HepG2 (cell line): Measurements from ENCODE around the gene GEMIN2. TPM values are rescaled to one million over a fixed set of nuclear protein-coding genes. Genes with fewer than 3 reads are reported as not detected.
A peak's percentile ranks its signal among the peaks of the same experiment; 100 is the strongest.

Experiments
- DNMT3B ChIP-seq: conservative IDR thresholded peaks from 2 replicates; pipeline ENCODE4 v1.6.1; 2016; ENCODE audit warnings: missing biosample characterization, control low read depth
- EHMT2 ChIP-seq: fragments of 200-600 bp; sonication (generic); IDR thresholded peaks from 2 replicates; pipeline ENCODE4 v1.7.0; 2017; ENCODE audit warnings: antibody characterized with exemption, low read depth, low read length, borderline replicate concordance
- FOSL2 ChIP-seq: sonication (generic); formaldehyde crosslinking; IDR thresholded peaks from 2 replicates; pipeline ENCODE4 v1.4.0; 2020; ENCODE audit warnings: missing genetic modification reagents
- GFI1 ChIP-seq: sonication (generic); formaldehyde crosslinking; IDR thresholded peaks from 2 replicates; pipeline ENCODE4 v1.5.0; 2020; ENCODE audit warnings: missing genetic modification reagents, mild to moderate bottlenecking, borderline replicate concordance
- JDP2 ChIP-seq: sonication (generic); formaldehyde crosslinking; IDR thresholded peaks from 2 replicates; pipeline ENCODE4 v1.8.1; 2022; ENCODE audit warnings: missing genetic modification reagents, borderline replicate concordance
- KLF9 ChIP-seq: IDR thresholded peaks from 2 replicates; pipeline ENCODE4 v1.6.1; 2016; ENCODE audit warnings: low read depth
- MEIS2 ChIP-seq: sonication (generic); formaldehyde crosslinking; IDR thresholded peaks from 2 replicates; pipeline ENCODE4 v1.9.0; 2021; ENCODE audit warnings: mild to moderate bottlenecking, missing genetic modification reagents
- MTA3 ChIP-seq: sonication (generic); formaldehyde crosslinking; IDR thresholded peaks from 2 replicates; pipeline ENCODE4 v1.4.0; 2020; ENCODE audit warnings: missing genetic modification reagents
- PCBP2 ChIP-seq: fragments of 200-400 bp; formaldehyde crosslinking; optimal IDR thresholded peaks from 2 replicates; pipeline ENCODE3; 2018; ENCODE audit warnings: low read length, low read depth; ENCODE audit not compliant: poor library complexity, severe bottlenecking
- PHF20 ChIP-seq: sonication (generic); formaldehyde crosslinking; IDR thresholded peaks from 2 replicates; pipeline ENCODE4 v1.5.0; 2020; ENCODE audit warnings: mild to moderate bottlenecking, missing genetic modification reagents
- POGZ ChIP-seq: sonication (generic); formaldehyde crosslinking; IDR thresholded peaks from 2 replicates; pipeline ENCODE4 v1.4.0; 2020; ENCODE audit warnings: mild to moderate bottlenecking, missing genetic modification reagents
- TAF1 ChIP-seq: sonication (generic); formaldehyde crosslinking; IDR thresholded peaks from 2 replicates; pipeline ENCODE4 v1.4.0; 2020; ENCODE audit warnings: missing genetic modification reagents
- TCF7 ChIP-seq: sonication (generic); IDR thresholded peaks from 2 replicates; pipeline ENCODE4 v1.6.1; 2016; ENCODE audit warnings: antibody characterized with exemption, low read depth
- ZFP90 ChIP-seq: sonication (generic); formaldehyde crosslinking; IDR thresholded peaks from 2 replicates; pipeline ENCODE4 v1.8.0; 2022; ENCODE audit warnings: missing genetic modification reagents, mild to moderate bottlenecking, inconsistent platforms, borderline replicate concordance
- ZNF510 ChIP-seq: sonication (generic); formaldehyde crosslinking; IDR thresholded peaks from 2 replicates; pipeline ENCODE4 v1.4.0; 2020; ENCODE audit warnings: low read depth, mild to moderate bottlenecking, missing genetic modification reagents
- ZNF569 ChIP-seq: sonication (generic); formaldehyde crosslinking; IDR thresholded peaks from 2 replicates; pipeline ENCODE4 v1.5.0; 2020; ENCODE audit warnings: mild to moderate bottlenecking, missing genetic modification reagents, moderate library complexity, borderline replicate concordance
- ZNF629 ChIP-seq: sonication (generic); formaldehyde crosslinking; conservative IDR thresholded peaks from 2 replicates; pipeline ENCODE4 v1.5.0; 2020; ENCODE audit warnings: missing genetic modification reagents
- ZNF678 ChIP-seq: sonication (generic); formaldehyde crosslinking; IDR thresholded peaks from 2 replicates; pipeline ENCODE4 v1.4.0; 2020; ENCODE audit warnings: mild to moderate bottlenecking, missing genetic modification reagents
- ZNF777 ChIP-seq: sonication (generic); formaldehyde crosslinking; IDR thresholded peaks from 2 replicates; pipeline ENCODE4 v1.4.0; 2020; ENCODE audit warnings: missing genetic modification reagents
- ZNF839 ChIP-seq: sonication (generic); formaldehyde crosslinking; IDR thresholded peaks from 2 replicates; pipeline ENCODE4 v1.4.0; 2020; ENCODE audit warnings: missing genetic modification reagents, mild to moderate bottlenecking, borderline replicate concordance
- polyA plus RNA-seq, 8 experiments: library from polyadenylated mRNA; depleted of rRNA in 3 of 8; stranded (reverse) in 7 of 8; unstranded in 1 of 8; fragments of >200 nt; fragmentation: Illumina TruSeq in 4 of 8; extraction: Trizol in 4 of 8; gene quantifications; 2 replicates each; pipeline versions ENCODE4 v1.2.1 to v1.2.3, GENCODE V29; 2011 to 2016; ENCODE audit warnings: low read depth in 4 of 8, missing spikeins in 1 of 8, mixed read lengths in 1 of 8; ENCODE audit not compliant: insufficient read depth in 1 of 8
- total RNA-seq, 5 experiments: library from RNA; depleted of rRNA; stranded (reverse); fragments of >200 nt; fragmentation: Illumina TruSeq; extraction: Trizol; gene quantifications; 2 replicates each; pipeline ENCODE4 v1.2.3, GENCODE V29; 2016; ENCODE audit warnings: low read depth in 1 of 5
- TF ChIP-seq, protein P1 (sequence below): IDR thresholded peaks from 2 replicates; pipeline ENCODE4 v1.6.1; 2016; ENCODE audit warnings: low read depth, borderline replicate concordance
- TF ChIP-seq, protein P2 (sequence below): sonication (generic); formaldehyde crosslinking; IDR thresholded peaks from 2 replicates; pipeline ENCODE4 v1.4.0; 2020; ENCODE audit warnings: missing genetic modification reagents
- TF ChIP-seq, protein P3 (sequence below), 2 experiments: IDR thresholded peaks; 2 replicates each; pipeline ENCODE4 v1.6.1; 2011 to 2012; ENCODE audit warnings: low read length in 2 of 2, borderline replicate concordance in 1 of 2, low read depth in 1 of 2, mild to moderate bottlenecking in 1 of 2, moderate library complexity in 1 of 2
- TF ChIP-seq, protein P4 (sequence below): sonication (generic); formaldehyde crosslinking; IDR thresholded peaks from 2 replicates; pipeline ENCODE4 v1.4.0; 2020; ENCODE audit warnings: missing genetic modification reagents

The GEMIN2 gene
- total and polyA plus RNA-seq, 2 of the 13 experiments (the other 11 are each of a cell fraction or from before 2014, with no cell fraction given): 54.8 to 110 TPM

DNA sequence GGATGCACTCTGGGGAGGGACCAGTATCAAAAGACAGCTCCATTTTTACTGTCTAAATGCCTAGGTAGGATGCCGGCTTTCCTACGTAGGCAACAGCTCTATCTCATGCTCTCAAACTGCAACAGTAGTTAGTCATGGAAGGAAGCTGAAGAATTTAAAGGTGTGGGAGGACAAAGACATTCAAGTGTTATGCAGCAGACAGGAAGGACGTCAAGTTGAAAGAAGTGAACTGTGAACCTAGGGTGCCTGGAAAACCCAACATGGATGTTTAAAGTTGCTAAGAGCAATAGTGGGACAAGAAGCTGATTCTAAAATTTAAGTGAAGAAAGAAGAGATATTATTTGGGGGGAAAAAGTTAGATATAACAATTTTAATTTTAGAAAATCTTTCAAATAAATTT, 17.0 kb upstream of the GEMIN2 start (continued):
- TF ChIP-seq, protein P1, sequence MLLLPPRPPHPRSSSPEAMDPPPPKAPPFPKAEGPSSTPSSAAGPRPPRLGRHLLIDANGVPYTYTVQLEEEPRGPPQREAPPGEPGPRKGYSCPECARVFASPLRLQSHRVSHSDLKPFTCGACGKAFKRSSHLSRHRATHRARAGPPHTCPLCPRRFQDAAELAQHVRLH (CRISPR knock-in tag): 0 out of 2 replicates have a peak, but pooled peaks have one; percentile 16
- TF ChIP-seq GFI1: no peak
- 0 out of 2 replicates have a peak, but pooled peaks have one; percentile 41 for TF ChIP-seq KLF9 (CRISPR knock-in tag)
- no peak for TF ChIP-seq ZNF629 (CRISPR knock-in tag)
- TF ChIP-seq TAF1: no peak
- TF ChIP-seq ZNF569 (CRISPR knock-in tag): no peak
- peak; percentile 49; the same call in 1 of the 2 replicates for TF ChIP-seq TCF7
- TF ChIP-seq, protein P2, sequence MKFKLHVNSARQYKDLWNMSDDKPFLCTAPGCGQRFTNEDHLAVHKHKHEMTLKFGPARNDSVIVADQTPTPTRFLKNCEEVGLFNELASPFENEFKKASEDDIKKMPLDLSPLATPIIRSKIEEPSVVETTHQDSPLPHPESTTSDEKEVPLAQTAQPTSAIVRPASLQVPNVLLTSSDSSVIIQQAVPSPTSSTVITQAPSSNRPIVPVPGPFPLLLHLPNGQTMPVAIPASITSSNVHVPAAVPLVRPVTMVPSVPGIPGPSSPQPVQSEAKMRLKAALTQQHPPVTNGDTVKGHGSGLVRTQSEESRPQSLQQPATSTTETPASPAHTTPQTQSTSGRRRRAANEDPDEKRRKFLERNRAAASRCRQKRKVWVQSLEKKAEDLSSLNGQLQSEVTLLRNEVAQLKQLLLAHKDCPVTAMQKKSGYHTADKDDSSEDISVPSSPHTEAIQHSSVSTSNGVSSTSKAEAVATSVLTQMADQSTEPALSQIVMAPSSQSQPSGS (CRISPR knock-in tag): 0 out of 2 replicates have a peak, but pooled peaks have one; percentile 26
- no peak for TF ChIP-seq ZFP90 (CRISPR knock-in tag)
- peak; percentile 38; the same call in 1 of the 2 replicates for TF ChIP-seq FOSL2
- TF ChIP-seq MTA3 (CRISPR knock-in tag): no peak
- no peak for TF ChIP-seq ZNF839 (CRISPR knock-in tag)
- TF ChIP-seq, protein P3, sequence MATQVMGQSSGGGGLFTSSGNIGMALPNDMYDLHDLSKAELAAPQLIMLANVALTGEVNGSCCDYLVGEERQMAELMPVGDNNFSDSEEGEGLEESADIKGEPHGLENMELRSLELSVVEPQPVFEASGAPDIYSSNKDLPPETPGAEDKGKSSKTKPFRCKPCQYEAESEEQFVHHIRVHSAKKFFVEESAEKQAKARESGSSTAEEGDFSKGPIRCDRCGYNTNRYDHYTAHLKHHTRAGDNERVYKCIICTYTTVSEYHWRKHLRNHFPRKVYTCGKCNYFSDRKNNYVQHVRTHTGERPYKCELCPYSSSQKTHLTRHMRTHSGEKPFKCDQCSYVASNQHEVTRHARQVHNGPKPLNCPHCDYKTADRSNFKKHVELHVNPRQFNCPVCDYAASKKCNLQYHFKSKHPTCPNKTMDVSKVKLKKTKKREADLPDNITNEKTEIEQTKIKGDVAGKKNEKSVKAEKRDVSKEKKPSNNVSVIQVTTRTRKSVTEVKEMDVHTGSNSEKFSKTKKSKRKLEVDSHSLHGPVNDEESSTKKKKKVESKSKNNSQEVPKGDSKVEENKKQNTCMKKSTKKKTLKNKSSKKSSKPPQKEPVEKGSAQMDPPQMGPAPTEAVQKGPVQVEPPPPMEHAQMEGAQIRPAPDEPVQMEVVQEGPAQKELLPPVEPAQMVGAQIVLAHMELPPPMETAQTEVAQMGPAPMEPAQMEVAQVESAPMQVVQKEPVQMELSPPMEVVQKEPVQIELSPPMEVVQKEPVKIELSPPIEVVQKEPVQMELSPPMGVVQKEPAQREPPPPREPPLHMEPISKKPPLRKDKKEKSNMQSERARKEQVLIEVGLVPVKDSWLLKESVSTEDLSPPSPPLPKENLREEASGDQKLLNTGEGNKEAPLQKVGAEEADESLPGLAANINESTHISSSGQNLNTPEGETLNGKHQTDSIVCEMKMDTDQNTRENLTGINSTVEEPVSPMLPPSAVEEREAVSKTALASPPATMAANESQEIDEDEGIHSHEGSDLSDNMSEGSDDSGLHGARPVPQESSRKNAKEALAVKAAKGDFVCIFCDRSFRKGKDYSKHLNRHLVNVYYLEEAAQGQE (IDR thresholded peaks at IDR 0.05; ENCODE audit: borderline replicate concordance in 1 of 2, low read depth in 1 of 2, low read length in 2 of 2): no peak
- TF ChIP-seq POGZ (CRISPR knock-in tag): peak; percentile 54
- no peak for TF ChIP-seq ZNF510 (CRISPR knock-in tag)
- TF ChIP-seq EHMT2: 0 out of 2 replicates have a peak, but pooled peaks have one; percentile 27
- no peak for TF ChIP-seq PCBP2
- TF ChIP-seq DNMT3B (CRISPR knock-in tag): 0 out of 2 replicates have a peak, but pooled peaks have one; percentile 32
- TF ChIP-seq, protein P4, sequence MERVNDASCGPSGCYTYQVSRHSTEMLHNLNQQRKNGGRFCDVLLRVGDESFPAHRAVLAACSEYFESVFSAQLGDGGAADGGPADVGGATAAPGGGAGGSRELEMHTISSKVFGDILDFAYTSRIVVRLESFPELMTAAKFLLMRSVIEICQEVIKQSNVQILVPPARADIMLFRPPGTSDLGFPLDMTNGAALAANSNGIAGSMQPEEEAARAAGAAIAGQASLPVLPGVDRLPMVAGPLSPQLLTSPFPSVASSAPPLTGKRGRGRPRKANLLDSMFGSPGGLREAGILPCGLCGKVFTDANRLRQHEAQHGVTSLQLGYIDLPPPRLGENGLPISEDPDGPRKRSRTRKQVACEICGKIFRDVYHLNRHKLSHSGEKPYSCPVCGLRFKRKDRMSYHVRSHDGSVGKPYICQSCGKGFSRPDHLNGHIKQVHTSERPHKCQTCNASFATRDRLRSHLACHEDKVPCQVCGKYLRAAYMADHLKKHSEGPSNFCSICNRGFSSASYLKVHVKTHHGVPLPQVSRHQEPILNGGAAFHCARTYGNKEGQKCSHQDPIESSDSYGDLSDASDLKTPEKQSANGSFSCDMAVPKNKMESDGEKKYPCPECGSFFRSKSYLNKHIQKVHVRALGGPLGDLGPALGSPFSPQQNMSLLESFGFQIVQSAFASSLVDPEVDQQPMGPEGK: no peak
- peak; percentile 12; the same call in 1 of the 2 replicates for TF ChIP-seq ZNF777 (CRISPR knock-in tag)
- TF ChIP-seq MEIS2: no peak
- TF ChIP-seq PHF20 (CRISPR knock-in tag): no peak
- TF ChIP-seq JDP2 (CRISPR knock-in tag): no peak
- no peak for TF ChIP-seq ZNF678 (CRISPR knock-in tag)
